Upper lobe of right lung (tissue), 1 donor: ENCODE data around the gene SLC7A9. TPM values are rescaled to one million over a fixed set of nuclear protein-coding genes. Genes with fewer than 3 reads are reported as not detected.

Experiments
- ATAC-seq: fragments of 200-7000 bp; cut with Tn5 transposase; one replicate; pipeline ENCODE4 v1.9.1; 2020; ENCODE audit warnings: mild to moderate bottlenecking, moderate library complexity
- DNase-seq: peaks from one replicate; pipeline ENCODE4 v3.0.0-alpha.2; 2020
- H3K27ac ChIP-seq: fragments of 200-600 bp; one replicate; pipeline ENCODE4 v1.8.0; 2022
- H3K27me3 ChIP-seq: fragments of 200-600 bp; one replicate; pipeline ENCODE4 v1.8.0; 2022; ENCODE audit warnings: mild to moderate bottlenecking
- H3K36me3 ChIP-seq: fragments of 200-600 bp; one replicate; pipeline ENCODE4 v1.8.0; 2022
- H3K4me1 ChIP-seq: fragments of 200-600 bp; one replicate; pipeline ENCODE4 v1.8.0; 2022
- H3K4me3 ChIP-seq: fragments of 200-600 bp; one replicate; pipeline ENCODE4 v1.8.0; 2022; ENCODE audit warnings: mild to moderate bottlenecking
- H3K9me3 ChIP-seq: fragments of 200-600 bp; one replicate; pipeline ENCODE4 v1.8.0; 2022
- CTCF ChIP-seq: fragments of 200-600 bp; IDR thresholded peaks from one replicate; pipeline ENCODE4 v1.8.0; 2022; ENCODE audit warnings: antibody characterized with exemption
- intact Hi-C: fragments of 100-400 bp; cut with DNase I; formaldehyde crosslinking; loops from one replicate; pipeline ENCODE4 v1.11.0; 2022
- total RNA-seq: library from RNA; stranded (reverse); fragmentation: NEBNext Ultra II Directional; extraction: Animal tissue kit (Norgen Biotek cat#: 25700); gene quantifications from one replicate; pipeline ENCODE4 v1.2.1, GENCODE V29; 2021
- donor health status: DM: no; HTN: yes; CAD: no; lungs with severe emphysema.

Gene SLC7A9
- total RNA-seq, 1 donor from 2014 or later = 0.46 TPM

DNA sequence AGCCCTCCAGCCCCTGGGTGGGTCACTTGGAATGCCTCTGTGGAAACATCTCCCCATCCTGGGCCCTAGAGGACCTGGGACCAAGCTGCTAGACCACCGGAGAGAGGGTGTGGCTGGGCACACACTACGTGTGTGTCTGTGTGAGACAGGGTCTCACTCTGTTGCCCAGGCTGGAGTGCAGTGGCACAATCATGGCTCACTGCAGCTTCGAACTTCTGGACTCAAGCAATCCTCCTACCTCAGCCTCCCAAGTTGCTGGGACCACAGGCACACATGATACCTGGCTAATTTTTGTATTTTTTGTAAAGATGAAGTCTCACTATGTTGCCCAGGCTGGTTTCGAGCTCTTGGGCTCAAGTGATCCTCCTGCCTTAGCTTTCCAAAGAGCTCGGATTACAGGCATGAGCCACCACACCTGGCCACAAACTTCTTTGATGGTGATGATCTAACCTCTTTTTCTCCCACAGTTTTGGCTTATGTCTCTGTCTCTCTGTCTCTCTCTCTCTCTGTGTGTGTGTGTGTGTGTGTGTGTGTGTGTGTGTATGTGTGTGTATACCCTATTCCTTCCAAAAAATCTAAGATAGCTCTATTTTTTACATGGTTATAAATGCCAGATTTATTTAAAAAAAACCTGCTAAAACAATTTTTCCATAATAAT lies 32.1 kb upstream of the SLC7A9 start:
- no peak overlapping the region for H3K4me3 ChIP-seq
- no peak overlapping the region for H3K27ac ChIP-seq
- no peaks in the 10 kb centered on the region for H3K9me3 ChIP-seq
- H3K4me1 ChIP-seq = no peaks in the 10 kb centered on the region
- no peaks in the 10 kb centered on the region for H3K27me3 ChIP-seq
- no peak for ATAC-seq
- no peak for TF ChIP-seq CTCF
- H3K36me3 ChIP-seq = peaks cover 28% of the 10 kb centered on the region
- no peak for DNase-seq
- intact Hi-C loops = no loop called here

DNA sequence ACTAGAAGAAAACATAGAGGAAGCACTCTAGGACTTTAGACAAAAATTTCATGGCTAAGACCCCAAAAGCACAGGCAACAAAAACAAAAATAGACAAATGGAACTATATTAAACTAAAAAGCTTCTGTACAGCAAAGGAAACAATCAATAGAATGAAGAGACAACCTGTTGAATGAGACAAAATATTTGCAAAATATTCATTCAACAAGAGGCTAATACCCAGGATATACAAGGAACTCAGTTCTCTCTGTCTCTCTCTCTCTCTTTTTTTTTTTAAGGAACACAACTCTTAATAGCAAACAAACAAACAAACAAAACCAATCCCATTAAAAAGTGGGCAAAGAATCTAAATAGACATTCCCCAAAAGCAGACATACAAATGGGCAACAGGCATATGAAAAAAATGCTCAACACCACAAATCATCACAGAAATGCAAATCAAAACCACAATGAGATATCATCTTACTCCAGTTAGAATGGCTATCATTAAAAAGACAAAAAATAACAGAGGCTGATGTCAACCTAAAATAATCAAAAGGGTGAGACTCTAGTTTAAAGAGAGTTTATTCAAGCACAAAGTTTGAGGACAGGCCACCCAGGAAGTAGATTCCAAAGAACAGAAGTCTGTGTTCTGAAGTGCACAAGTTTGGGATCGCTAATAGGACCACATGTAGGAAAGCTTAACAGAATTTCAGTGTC lies 27.1 kb upstream of the SLC7A9 start:
- Histone ChIP-seq H3K27me3 (no peaks in the 10 kb centered on the region), H3K4me1 (no peaks in the 10 kb centered on the region), H3K4me3 (no peak overlapping the region), H3K9me3 (peaks cover 2% of the 10 kb centered on the region), H3K27ac (no peak overlapping the region), H3K36me3 (peaks cover 24% of the 10 kb centered on the region)
- no peak for TF ChIP-seq CTCF
- intact Hi-C loops = no loop called here
- ATAC-seq (no peak), DNase-seq (no peak)

DNA sequence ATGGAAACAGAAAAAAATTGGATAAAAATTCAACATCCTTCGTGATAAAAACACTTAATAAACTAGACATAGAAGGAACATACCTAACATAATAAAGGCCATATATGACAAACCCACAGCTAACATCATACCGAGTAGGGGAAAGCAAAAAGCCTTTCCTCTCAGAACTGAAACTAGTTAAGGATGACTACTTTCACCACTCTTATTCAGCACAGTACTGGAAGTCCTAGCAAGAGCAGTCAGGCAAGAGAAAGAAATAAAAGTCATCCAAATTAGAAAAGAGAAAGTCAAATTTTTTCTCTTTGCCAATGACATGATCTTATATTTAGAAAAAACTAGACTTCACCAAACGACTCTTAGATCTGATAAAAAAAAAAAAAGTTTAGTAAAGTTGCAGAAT lies 25.8 kb upstream of the SLC7A9 start:
- ATAC-seq = no peak
- H3K36me3 ChIP-seq = peaks cover 22% of the 10 kb centered on the region
- H3K4me1 ChIP-seq = no peaks in the 10 kb centered on the region
- no peak for DNase-seq
- intact Hi-C loops = no loop called here
- H3K27ac ChIP-seq = no peak overlapping the region
- no peaks in the 10 kb centered on the region for H3K27me3 ChIP-seq
- H3K9me3 ChIP-seq = peaks cover 7% of the 10 kb centered on the region
- H3K4me3 ChIP-seq = no peak overlapping the region
- no peak for TF ChIP-seq CTCF

GRCh38 chr19:32891609-32892008 lies 22.0 kb upstream of the SLC7A9 start:
- Histone ChIP-seq H3K27me3 (no peaks in the 10 kb centered on the region), H3K4me1 (no peaks in the 10 kb centered on the region), H3K36me3 (no peaks in the 10 kb centered on the region), H3K9me3 (peaks cover 7% of the 10 kb centered on the region), H3K27ac (no peak overlapping the region), H3K4me3 (no peak overlapping the region)
- no peak for TF ChIP-seq CTCF
- intact Hi-C loops = no loop called here
- no peak for DNase-seq
- ATAC-seq = no peak

DNA sequence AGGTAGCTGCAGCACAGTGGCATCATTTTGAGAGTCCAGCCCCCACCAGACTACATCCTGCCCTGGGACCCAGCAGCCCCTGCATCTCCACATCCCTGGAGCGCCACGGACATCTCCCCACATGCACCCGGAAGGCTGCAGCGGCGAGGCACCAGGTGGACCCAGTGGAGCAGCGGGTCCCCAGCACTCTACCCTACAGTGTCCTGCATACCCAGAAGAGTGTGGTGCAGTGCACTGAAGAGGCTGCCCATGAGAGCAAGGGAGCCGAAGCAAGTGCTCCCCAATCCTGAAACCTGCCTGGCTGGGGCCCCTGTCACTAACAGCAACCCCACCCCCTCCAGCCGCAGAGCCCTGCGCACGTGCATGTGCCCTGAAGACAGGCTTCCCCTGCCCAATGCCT lies 21.3 kb upstream of the SLC7A9 start:
- no peak overlapping the region for H3K27ac ChIP-seq
- no peaks in the 10 kb centered on the region for H3K4me1 ChIP-seq
- ATAC-seq (peak; percentile 22), DNase-seq (peak; percentile 57)
- H3K9me3 ChIP-seq = peaks cover 7% of the 10 kb centered on the region
- no peak for TF ChIP-seq CTCF
- H3K36me3 ChIP-seq = no peaks in the 10 kb centered on the region
- no peak overlapping the region for H3K4me3 ChIP-seq
- H3K27me3 ChIP-seq = no peaks in the 10 kb centered on the region
- intact Hi-C loops = no loop called here
